ENCODE data around the gene ATXN1.
"Not testable (repeated sequence)": the region's sequence is repeated elsewhere in the genome, so short reads cannot be mapped to it uniquely, and the experiment has no call there.

ATXN1 gene

DNA sequence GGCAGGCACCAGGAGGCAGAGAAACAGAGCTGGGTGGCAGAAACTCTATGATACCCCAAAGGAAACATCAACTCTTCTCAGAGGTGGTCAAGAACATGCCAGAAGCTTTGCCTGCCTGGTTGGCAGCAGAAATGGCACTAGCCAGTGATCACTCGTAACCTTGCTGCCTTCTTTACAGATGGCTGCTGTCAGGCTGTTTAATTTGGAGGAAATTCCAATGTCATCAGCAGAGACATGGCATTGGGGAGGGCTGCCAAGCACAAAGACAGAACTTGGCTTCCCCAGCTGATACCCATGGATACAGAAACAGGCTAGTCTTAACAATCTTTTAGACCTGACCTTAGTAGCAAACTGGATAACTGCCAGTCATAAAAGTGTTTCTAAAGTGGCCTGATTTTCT, 369.2 kb downstream of the ATXN1 start:
- Histone ChIP-seq H3K27ac (ENCODE audit: poor library complexity, severe bottlenecking) (no peak overlapping the region), H3K27me3 (ENCODE audit: insufficient read depth, poor library complexity, severe bottlenecking) (no peaks in the 10 kb centered on the region), H3K4me3 (ENCODE audit: severe bottlenecking) (no peak overlapping the region), H3K4me1 (ENCODE audit: insufficient read depth, poor library complexity, severe bottlenecking) (peaks cover 3% of the 10 kb centered on the region), H3K9me3 (ENCODE audit: severe bottlenecking) (no peaks in the 10 kb centered on the region), H3K36me3 (ENCODE audit: low read depth) (no peaks in the 10 kb centered on the region)
- DNase-seq (ENCODE audit: low spot score) (no peak), ATAC-seq (ENCODE audit: low read depth) (no peak)
- TF ChIP-seq, protein P1, sequence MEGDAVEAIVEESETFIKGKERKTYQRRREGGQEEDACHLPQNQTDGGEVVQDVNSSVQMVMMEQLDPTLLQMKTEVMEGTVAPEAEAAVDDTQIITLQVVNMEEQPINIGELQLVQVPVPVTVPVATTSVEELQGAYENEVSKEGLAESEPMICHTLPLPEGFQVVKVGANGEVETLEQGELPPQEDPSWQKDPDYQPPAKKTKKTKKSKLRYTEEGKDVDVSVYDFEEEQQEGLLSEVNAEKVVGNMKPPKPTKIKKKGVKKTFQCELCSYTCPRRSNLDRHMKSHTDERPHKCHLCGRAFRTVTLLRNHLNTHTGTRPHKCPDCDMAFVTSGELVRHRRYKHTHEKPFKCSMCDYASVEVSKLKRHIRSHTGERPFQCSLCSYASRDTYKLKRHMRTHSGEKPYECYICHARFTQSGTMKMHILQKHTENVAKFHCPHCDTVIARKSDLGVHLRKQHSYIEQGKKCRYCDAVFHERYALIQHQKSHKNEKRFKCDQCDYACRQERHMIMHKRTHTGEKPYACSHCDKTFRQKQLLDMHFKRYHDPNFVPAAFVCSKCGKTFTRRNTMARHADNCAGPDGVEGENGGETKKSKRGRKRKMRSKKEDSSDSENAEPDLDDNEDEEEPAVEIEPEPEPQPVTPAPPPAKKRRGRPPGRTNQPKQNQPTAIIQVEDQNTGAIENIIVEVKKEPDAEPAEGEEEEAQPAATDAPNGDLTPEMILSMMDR (IDR thresholded peaks at IDR 0.05; ENCODE audit: poor library complexity, severe bottlenecking): no peak

DNA sequence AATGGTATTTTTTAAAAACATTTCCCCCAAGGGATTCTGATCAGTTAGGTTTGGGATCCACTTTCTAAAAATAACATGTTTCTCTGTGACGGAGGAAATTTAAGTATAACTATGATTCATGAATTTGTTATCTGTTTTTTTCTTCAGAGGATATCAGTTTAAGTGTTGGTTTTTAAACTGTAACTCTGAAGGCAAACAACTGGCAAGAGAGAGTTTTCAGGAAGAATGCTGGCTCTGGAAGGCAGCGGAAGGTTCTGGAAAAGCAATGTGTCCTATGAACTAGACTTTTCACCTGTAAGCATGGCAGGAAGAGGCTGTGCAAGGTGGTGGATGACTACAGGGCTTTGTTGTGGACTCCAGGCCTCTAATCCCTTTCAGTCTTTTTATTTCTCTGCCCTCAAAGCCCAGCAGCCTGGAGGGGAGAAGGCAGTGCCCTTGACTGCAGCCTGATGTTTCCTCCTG, 369.8 kb downstream of the ATXN1 start:
- H3K27me3 ChIP-seq (ENCODE audit: insufficient read depth, poor library complexity, severe bottlenecking): no peaks in the 10 kb centered on the region
- H3K9me3 ChIP-seq (ENCODE audit: severe bottlenecking): no peaks in the 10 kb centered on the region
- TF ChIP-seq, protein P1 (IDR thresholded peaks at IDR 0.05; ENCODE audit: poor library complexity, severe bottlenecking): no peak
- no peak overlapping the region for H3K27ac ChIP-seq (ENCODE audit: poor library complexity, severe bottlenecking)
- no peaks in the 10 kb centered on the region for H3K36me3 ChIP-seq (ENCODE audit: low read depth)
- ATAC-seq (ENCODE audit: low read depth) (no peak), DNase-seq (ENCODE audit: low spot score) (no peak)
- H3K4me1 ChIP-seq (ENCODE audit: insufficient read depth, poor library complexity, severe bottlenecking): peaks cover 3% of the 10 kb centered on the region
- H3K4me3 ChIP-seq (ENCODE audit: severe bottlenecking): no peak overlapping the region

DNA sequence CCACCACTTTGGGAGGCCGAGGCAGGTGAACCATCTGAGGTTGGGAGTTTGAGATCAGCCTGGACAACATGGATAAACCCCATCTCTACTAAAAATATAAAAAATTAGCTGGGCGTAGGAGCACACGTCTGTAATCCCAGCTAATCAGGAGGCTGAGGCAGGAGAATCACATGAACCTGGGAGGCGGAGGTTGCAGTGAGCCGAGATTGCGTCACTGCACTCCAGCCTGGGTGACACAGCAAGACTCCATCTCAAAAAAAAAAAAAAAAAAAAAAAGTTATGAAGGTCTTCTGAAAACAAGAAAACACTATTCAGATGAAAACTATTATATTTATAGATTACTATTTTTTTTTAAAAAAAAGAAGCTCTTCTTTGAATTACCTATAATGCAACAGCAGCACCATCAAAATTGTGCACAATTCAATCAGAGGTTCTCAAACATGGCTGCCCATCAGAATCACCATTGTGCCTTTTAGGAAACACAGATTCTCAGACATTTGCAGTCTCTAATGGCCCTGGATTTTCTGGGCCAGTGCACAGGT, 370.3 kb downstream of the ATXN1 start:
- not testable (repeated sequence) for H3K4me3 ChIP-seq (ENCODE audit: severe bottlenecking); H3K4me1 ChIP-seq (ENCODE audit: insufficient read depth, poor library complexity, severe bottlenecking); DNase-seq (ENCODE audit: low spot score); ATAC-seq (ENCODE audit: low read depth); H3K36me3 ChIP-seq (ENCODE audit: low read depth); H3K27ac ChIP-seq (ENCODE audit: poor library complexity, severe bottlenecking); H3K9me3 ChIP-seq (ENCODE audit: severe bottlenecking); H3K27me3 ChIP-seq (ENCODE audit: insufficient read depth, poor library complexity, severe bottlenecking)

DNA sequence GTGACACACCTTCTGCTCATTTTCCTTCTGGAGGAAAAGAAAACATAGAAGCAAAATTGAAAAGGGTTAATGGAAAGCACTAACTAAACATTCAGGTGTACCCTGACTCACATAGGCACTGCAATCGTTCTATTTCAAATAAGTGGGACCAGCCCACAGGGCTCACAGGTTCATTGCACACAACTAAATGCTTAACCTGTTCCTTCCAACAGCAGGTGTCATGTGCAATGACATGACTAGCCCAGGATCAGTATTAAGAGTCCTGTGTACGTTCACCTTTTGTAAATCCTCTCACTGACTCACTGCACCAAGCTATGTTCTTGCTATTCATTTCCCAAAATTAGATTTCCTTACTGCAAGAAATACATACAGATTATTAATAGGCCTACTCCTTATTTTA, 371.6 kb downstream of the ATXN1 start:
- H3K4me3 ChIP-seq (ENCODE audit: severe bottlenecking): no peak overlapping the region
- H3K27me3 ChIP-seq (ENCODE audit: insufficient read depth, poor library complexity, severe bottlenecking): no peaks in the 10 kb centered on the region
- no peaks in the 10 kb centered on the region for H3K9me3 ChIP-seq (ENCODE audit: severe bottlenecking)
- peaks cover 3% of the 10 kb centered on the region for H3K4me1 ChIP-seq (ENCODE audit: insufficient read depth, poor library complexity, severe bottlenecking)
- H3K27ac ChIP-seq (ENCODE audit: poor library complexity, severe bottlenecking): no peak overlapping the region
- H3K36me3 ChIP-seq (ENCODE audit: low read depth): no peaks in the 10 kb centered on the region
- TF ChIP-seq, protein P1 (IDR thresholded peaks at IDR 0.05; ENCODE audit: poor library complexity, severe bottlenecking): no peak
- DNase-seq (ENCODE audit: low spot score) (no peak), ATAC-seq (ENCODE audit: low read depth) (no peak)

DNA sequence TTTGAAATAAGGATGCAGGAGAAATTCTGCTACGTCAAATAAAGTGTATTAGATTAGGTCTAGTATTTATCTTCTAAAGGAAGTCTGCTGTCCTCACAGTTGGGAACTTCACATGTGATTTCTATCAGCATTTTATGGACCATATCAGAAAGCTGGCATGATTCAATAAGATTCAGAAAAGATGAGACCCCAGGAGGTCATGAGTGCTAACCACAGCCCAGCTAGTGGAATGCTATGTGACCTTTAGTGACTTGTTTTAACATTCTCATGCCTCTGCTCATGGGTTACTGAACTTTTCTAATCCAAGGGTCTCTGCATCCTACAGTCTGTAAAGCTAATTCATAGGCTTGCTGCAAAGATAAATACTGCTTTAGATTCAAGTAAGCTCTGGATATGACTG, 372.8 kb downstream of the ATXN1 start:
- H3K27ac ChIP-seq (ENCODE audit: poor library complexity, severe bottlenecking): no peak overlapping the region
- no peaks in the 10 kb centered on the region for H3K9me3 ChIP-seq (ENCODE audit: severe bottlenecking)
- DNase-seq (ENCODE audit: low spot score) (no peak), ATAC-seq (ENCODE audit: low read depth) (no peak)
- H3K4me3 ChIP-seq (ENCODE audit: severe bottlenecking): no peak overlapping the region
- H3K27me3 ChIP-seq (ENCODE audit: insufficient read depth, poor library complexity, severe bottlenecking): no peaks in the 10 kb centered on the region
- TF ChIP-seq, protein P1 (IDR thresholded peaks at IDR 0.05; ENCODE audit: poor library complexity, severe bottlenecking): no peak
- peaks cover 3% of the 10 kb centered on the region for H3K4me1 ChIP-seq (ENCODE audit: insufficient read depth, poor library complexity, severe bottlenecking)
- no peaks in the 10 kb centered on the region for H3K36me3 ChIP-seq (ENCODE audit: low read depth)

All from RWPE2 (cell line).